IMR-90 (cell line): ENCODE results near the gene CFAP161. TPM values are rescaled to one million over a fixed set of nuclear protein-coding genes. Genes with fewer than 3 reads are reported as not detected.

Experiments used
- ATAC-seq: fragments of 200-7000 bp; cut with Tn5 transposase; 2 replicates; pipeline ENCODE4 v1.9.1; 2020; ENCODE audit warnings: low read depth, mild to moderate bottlenecking, moderate library complexity
- BruUV-seq: library from RNA; stranded (reverse); fragments of 400-500 nt; replicated peaks from 2 replicates; lab custom pipeline; 2021; lab: Mats Ljungman, UMichigan
- CTCF ChIA-PET: fragments of 300-600 bp; formaldehyde crosslinking; extraction: SDS; loops from one replicate; lab custom pipeline; 2021; ENCODE audit warnings: antibody characterized with exemption; lab: Yijun Ruan, JAX
- POLR2A ChIA-PET: fragments of 300-600 bp; sonication (Branson Sonifier 250); formaldehyde crosslinking; loops from one replicate; lab custom pipeline; 2022; ENCODE audit warnings: antibody characterized with exemption; ENCODE audit not compliant: unreplicated experiment; lab: Charles Lee
- DNase-seq: peaks from one replicate; pipeline ENCODE4 v3.0.0; 2013
- H2AFZ ChIP-seq: replicated peaks from 2 replicates; pipeline ENCODE3; 2013; ENCODE audit warnings: low read length, mild to moderate bottlenecking; ENCODE audit not compliant: poor library complexity
- H2AK5ac ChIP-seq: 2 replicates; pipeline ENCODE4 v1.6.1; 2013; ENCODE audit warnings: low read depth, low read length, inconsistent platforms
- H2AK9ac ChIP-seq: replicated peaks from 2 replicates; pipeline ENCODE3; 2013; ENCODE audit warnings: mild to moderate bottlenecking, low read depth, low read length, moderate library complexity; ENCODE audit not compliant: poor library complexity
- H2BK120ac ChIP-seq: 2 replicates; pipeline ENCODE4 v1.6.1; 2013; ENCODE audit warnings: low read depth, low read length, inconsistent platforms
- H2BK15ac ChIP-seq: 3 replicates; pipeline ENCODE4 v1.6.1; 2013; ENCODE audit warnings: low read depth, low read length, inconsistent platforms
- H2BK20ac ChIP-seq: 2 replicates; pipeline ENCODE4 v1.6.1; 2013; ENCODE audit warnings: low read depth, mild to moderate bottlenecking, inconsistent platforms, low read length, moderate library complexity
- H2BK5ac ChIP-seq: 2 replicates; pipeline ENCODE4 v1.6.1; 2013; ENCODE audit warnings: mild to moderate bottlenecking, low read depth, low read length, inconsistent platforms; ENCODE audit not compliant: poor library complexity, severe bottlenecking
- H3K14ac ChIP-seq: replicated peaks from 2 replicates; pipeline ENCODE4 v1.6.1; 2013; ENCODE audit warnings: low read depth, low read length, inconsistent platforms
- H3K18ac ChIP-seq: 2 replicates; pipeline ENCODE4 v1.6.1; 2013; ENCODE audit warnings: low read depth, low read length, control low read depth
- H3K23ac ChIP-seq: 2 replicates; pipeline ENCODE4 v1.6.1; 2013; ENCODE audit warnings: low read depth, low read length, inconsistent platforms
- H3K27ac ChIP-seq: 2 replicates; pipeline ENCODE4 v1.5.1; 2013; ENCODE audit warnings: mild to moderate bottlenecking, control low read depth, low read length; ENCODE audit not compliant: insufficient read depth
- H3K27me3 ChIP-seq: 2 replicates; pipeline ENCODE4 v1.6.1; 2013; ENCODE audit warnings: low read length; ENCODE audit not compliant: control insufficient read depth, insufficient read depth
- H3K36me3 ChIP-seq: 2 replicates; pipeline ENCODE4 v1.6.1; 2013; ENCODE audit warnings: low read length, mixed read lengths; ENCODE audit not compliant: control insufficient read depth, insufficient read depth
- H3K4ac ChIP-seq: 2 replicates; pipeline ENCODE4 v1.6.1; 2013; ENCODE audit warnings: low read depth, low read length, inconsistent platforms
- H3K4me1 ChIP-seq: 2 replicates; pipeline ENCODE4 v1.6.1; 2013; ENCODE audit warnings: low read length, mixed read lengths; ENCODE audit not compliant: control insufficient read depth, insufficient read depth
- H3K4me2 ChIP-seq: 2 replicates; pipeline ENCODE4 v1.6.1; 2013; ENCODE audit warnings: low read depth, mild to moderate bottlenecking, control low read depth, low read length, moderate library complexity
- H3K4me3 ChIP-seq: 2 replicates; pipeline ENCODE4 v1.5.1; 2013; ENCODE audit warnings: low read depth, mild to moderate bottlenecking, control low read depth, low read length, moderate library complexity; ENCODE audit not compliant: insufficient read depth
- H3K56ac ChIP-seq: 2 replicates; pipeline ENCODE4 v1.6.1; 2013; ENCODE audit warnings: low read length, inconsistent platforms; ENCODE audit not compliant: insufficient read depth; ENCODE audit errors: extremely low read depth
- H3K79me1 ChIP-seq, 2 experiments: 2 replicates each; pipeline ENCODE4 v1.6.1; 2013; ENCODE audit warnings: low read length in 2 of 2, inconsistent platforms in 1 of 2, low read depth in 1 of 2
- H3K9ac ChIP-seq: 2 replicates; pipeline ENCODE4 v1.6.1; 2013; ENCODE audit warnings: low read depth, low read length, control low read depth
- H3K9me1 ChIP-seq: 2 replicates; pipeline ENCODE4 v1.6.1; 2013; ENCODE audit warnings: low read length, inconsistent platforms; ENCODE audit not compliant: insufficient read depth
- H3K9me3 ChIP-seq: 2 replicates; pipeline ENCODE4 v1.6.1; 2013; ENCODE audit warnings: low read length; ENCODE audit not compliant: control insufficient read depth, insufficient read depth
- H4K20me1 ChIP-seq: 2 replicates; pipeline ENCODE4 v1.6.1; 2013; ENCODE audit warnings: low read length, inconsistent platforms; ENCODE audit not compliant: insufficient read depth
- H4K5ac ChIP-seq: 2 replicates; pipeline ENCODE4 v1.6.1; 2013; ENCODE audit warnings: mild to moderate bottlenecking, low read depth, low read length, control low read depth
- H4K8ac ChIP-seq, 2 experiments: 2 replicates each; pipeline ENCODE4 v1.6.1; 2013; ENCODE audit warnings: low read depth in 2 of 2, low read length in 2 of 2, control low read depth in 1 of 2, inconsistent platforms in 1 of 2
- H4K91ac ChIP-seq: 2 replicates; pipeline ENCODE4 v1.6.1; 2013; ENCODE audit warnings: low read depth, low read length, inconsistent platforms; ENCODE audit not compliant: insufficient read depth
- BHLHE40 ChIP-seq: fragments of 150-350 bp; IDR thresholded peaks from 2 replicates; pipeline ENCODE4 v1.6.1; 2016; ENCODE audit warnings: mild to moderate bottlenecking, low read depth, low read length
- CEBPB ChIP-seq: IDR thresholded peaks from 2 replicates; pipeline ENCODE4 v1.6.1; 2012; ENCODE audit warnings: low read depth, low read length, improper control_type of control experiment
- MAFK ChIP-seq: IDR thresholded peaks from 2 replicates; pipeline ENCODE4 v1.6.1; 2012; ENCODE audit warnings: low read depth, low read length, improper control_type of control experiment
- MAZ ChIP-seq: IDR thresholded peaks from 2 replicates; pipeline ENCODE4 v1.6.1; 2012; ENCODE audit warnings: low read depth, mild to moderate bottlenecking, low read length, improper control_type of control experiment, moderate library complexity, borderline replicate concordance
- MXI1 ChIP-seq: IDR thresholded peaks from 2 replicates; pipeline ENCODE4 v1.6.1; 2012; ENCODE audit warnings: low read depth, mild to moderate bottlenecking, low read length, moderate library complexity, borderline replicate concordance
- NFE2L2 ChIP-seq: fragments of 150-350 bp; IDR thresholded peaks from 2 replicates; pipeline ENCODE4 v1.6.1; 2016; ENCODE audit warnings: low read depth, mild to moderate bottlenecking, low read length
- POLR2A ChIP-seq: IDR thresholded peaks from 2 replicates; pipeline ENCODE4 v1.6.1; 2012; ENCODE audit warnings: mild to moderate bottlenecking, low read depth, low read length
- RCOR1 ChIP-seq: IDR thresholded peaks from 2 replicates; pipeline ENCODE4 v1.6.1; 2012; ENCODE audit warnings: mild to moderate bottlenecking, low read length, improper control_type of control experiment; ENCODE audit not compliant: insufficient replicate concordance
- RFX5 ChIP-seq: IDR thresholded peaks from 2 replicates; pipeline ENCODE4 v1.8.0; 2012; ENCODE audit warnings: low read depth, mild to moderate bottlenecking, low read length, moderate library complexity
- SMC3 ChIP-seq: fragments of 150-350 bp; IDR thresholded peaks from 2 replicates; pipeline ENCODE4 v1.6.1; 2016; ENCODE audit warnings: low read depth, mild to moderate bottlenecking, antibody characterized with exemption, low read length, moderate library complexity
- WGBS, 2 experiments: methylation state at CpG; one replicate each; pipeline versions ENCODE4 v1.1.5 to v1.1.7; 2013; ENCODE audit warnings: missing lambda C conversion rate in 2 of 2; ENCODE audit not compliant: insufficient read length in 1 of 2; ENCODE audit errors: extremely low coverage in 2 of 2; 5-methylcytosine and 5-hydroxymethylcytosine counted together
- dilution Hi-C: fragments of 300-500 bp; cut with HindIII; formaldehyde crosslinking; loops from one replicate; pipeline ENCODE4 v1.14.3; 2018; ENCODE audit warnings: low sequenced_read_pairs; ENCODE audit not compliant: unreplicated experiment
- in situ Hi-C: fragments of 300-500 bp; cut with MboI; formaldehyde crosslinking; loops from 3 replicates; pipeline ENCODE4 v1.14.3; 2019; ENCODE audit warnings: low sequenced_read_pairs, inconsistent platforms, mixed read lengths
- intact Hi-C: fragments of 100-400 bp; cut with micrococcal nuclease; formaldehyde crosslinking; loops from 2 replicates; pipeline ENCODE4 v1.10.0; 2022
- polyA plus RNA-seq, 3 experiments: library from polyadenylated mRNA; depleted of rRNA; stranded (reverse); fragments of >200 nt; gene quantifications; 2 replicates each; pipeline ENCODE4 v1.2.3, GENCODE V29; 2012; ENCODE audit warnings: low replicate concordance in 1 of 3
- total RNA-seq: library from RNA; depleted of rRNA; stranded (reverse); fragments of >200 nt; gene quantifications from 2 replicates; pipeline ENCODE4 v1.2.3, GENCODE V29; 2012
- TF ChIP-seq, protein P1 (sequence below): fragments of 150-350 bp; IDR thresholded peaks from 2 replicates; pipeline ENCODE4 v1.6.1; 2016; ENCODE audit warnings: low read depth, mild to moderate bottlenecking, low read length, moderate library complexity, borderline replicate concordance
- TF ChIP-seq, protein P2 (sequence below): conservative IDR thresholded peaks from 2 replicates; pipeline ENCODE4 v1.5.1; 2012; ENCODE audit warnings: mild to moderate bottlenecking, low read depth, low read length, improper control_type of control experiment

The CFAP161 gene
- total and polyA plus RNA-seq, 2 of the 4 experiments (the other 2 are of a cell fraction): not detected

DNA sequence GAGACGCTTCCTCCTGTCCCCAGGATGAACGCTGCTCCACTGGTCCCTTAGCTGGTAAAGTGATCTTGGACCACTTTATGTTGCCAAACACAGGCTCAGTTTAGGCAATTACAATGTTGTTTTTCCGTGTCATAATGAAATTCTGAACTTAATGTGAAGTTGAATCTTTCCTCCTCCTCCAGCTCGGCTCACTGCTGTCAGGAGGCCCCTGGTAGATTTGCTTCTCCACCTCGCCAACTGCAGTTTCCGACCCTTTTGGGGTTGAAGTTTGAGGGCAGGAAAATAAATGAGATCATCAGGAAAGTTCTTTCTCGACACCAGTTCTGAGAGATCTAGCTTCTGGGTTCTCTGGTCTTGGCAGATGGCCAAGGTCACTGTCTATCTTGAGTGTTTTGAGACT lies 27.8 kb downstream of the CFAP161 start:
- H3K4me1 ChIP-seq: peaks cover 32% of the 10 kb centered on the region
- H3K9ac ChIP-seq: no peak overlapping the region
- WGBS, 2 experiments: no CpG with 5 or more reads among the region's 7 CpGs
- H4K20me1 ChIP-seq: no peaks in the 10 kb centered on the region
- DNase-seq: no peak
- no peak overlapping the region for H2AFZ ChIP-seq
- intact Hi-C loops (no loop called here), in situ Hi-C loops (no loop called here), dilution Hi-C loops (no loop called here)
- 0 out of 2 replicates have a peak overlapping the region, but pooled peaks have one; percentile 25 for H3K56ac ChIP-seq
- TF ChIP-seq BHLHE40: no peak
- TF ChIP-seq, protein P1, sequence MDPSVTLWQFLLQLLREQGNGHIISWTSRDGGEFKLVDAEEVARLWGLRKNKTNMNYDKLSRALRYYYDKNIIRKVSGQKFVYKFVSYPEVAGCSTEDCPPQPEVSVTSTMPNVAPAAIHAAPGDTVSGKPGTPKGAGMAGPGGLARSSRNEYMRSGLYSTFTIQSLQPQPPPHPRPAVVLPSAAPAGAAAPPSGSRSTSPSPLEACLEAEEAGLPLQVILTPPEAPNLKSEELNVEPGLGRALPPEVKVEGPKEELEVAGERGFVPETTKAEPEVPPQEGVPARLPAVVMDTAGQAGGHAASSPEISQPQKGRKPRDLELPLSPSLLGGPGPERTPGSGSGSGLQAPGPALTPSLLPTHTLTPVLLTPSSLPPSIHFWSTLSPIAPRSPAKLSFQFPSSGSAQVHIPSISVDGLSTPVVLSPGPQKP: no peak
- no peak for TF ChIP-seq RCOR1
- TF ChIP-seq MAZ: no peak
- no peak for TF ChIP-seq RFX5
- no peak for TF ChIP-seq CEBPB
- TF ChIP-seq MAFK: no peak
- TF ChIP-seq NFE2L2: no peak
- TF ChIP-seq MXI1: no peak
- no peak for TF ChIP-seq SMC3
- TF ChIP-seq POLR2A: no peak
- TF ChIP-seq, protein P2, sequence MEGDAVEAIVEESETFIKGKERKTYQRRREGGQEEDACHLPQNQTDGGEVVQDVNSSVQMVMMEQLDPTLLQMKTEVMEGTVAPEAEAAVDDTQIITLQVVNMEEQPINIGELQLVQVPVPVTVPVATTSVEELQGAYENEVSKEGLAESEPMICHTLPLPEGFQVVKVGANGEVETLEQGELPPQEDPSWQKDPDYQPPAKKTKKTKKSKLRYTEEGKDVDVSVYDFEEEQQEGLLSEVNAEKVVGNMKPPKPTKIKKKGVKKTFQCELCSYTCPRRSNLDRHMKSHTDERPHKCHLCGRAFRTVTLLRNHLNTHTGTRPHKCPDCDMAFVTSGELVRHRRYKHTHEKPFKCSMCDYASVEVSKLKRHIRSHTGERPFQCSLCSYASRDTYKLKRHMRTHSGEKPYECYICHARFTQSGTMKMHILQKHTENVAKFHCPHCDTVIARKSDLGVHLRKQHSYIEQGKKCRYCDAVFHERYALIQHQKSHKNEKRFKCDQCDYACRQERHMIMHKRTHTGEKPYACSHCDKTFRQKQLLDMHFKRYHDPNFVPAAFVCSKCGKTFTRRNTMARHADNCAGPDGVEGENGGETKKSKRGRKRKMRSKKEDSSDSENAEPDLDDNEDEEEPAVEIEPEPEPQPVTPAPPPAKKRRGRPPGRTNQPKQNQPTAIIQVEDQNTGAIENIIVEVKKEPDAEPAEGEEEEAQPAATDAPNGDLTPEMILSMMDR: no peak
- no peak for ATAC-seq
- H3K36me3 ChIP-seq: no peaks in the 10 kb centered on the region
- no TSS peak for BruUV-seq
- peak overlapping the region; percentile 71 for H3K18ac ChIP-seq
- H2BK20ac ChIP-seq: peak overlapping the region; percentile 99
- H2BK120ac ChIP-seq: peak overlapping the region; percentile 97
- peak overlapping the region; percentile 89 for H4K91ac ChIP-seq
- H2AK5ac ChIP-seq: peak overlapping the region; percentile 98
- H2AK9ac ChIP-seq: no peak overlapping the region
- ChIA-PET POLR2A (no interaction called here), CTCF (interaction anchor here (0.6 to 3.6 kb wide), 2 partner anchors 25 to 104 kb away, joined by 3 to 23 read pairs; no protein-coding TSS in a partner anchor)
- no peak overlapping the region for H3K4me2 ChIP-seq
- H3K9me3 ChIP-seq: no peaks in the 10 kb centered on the region
- H4K8ac ChIP-seq: peak overlapping the region; percentile 22 to 59; a peak in 2 of 4 replicates
- no peak overlapping the region for H3K4me3 ChIP-seq
- no peak overlapping the region; the same call in 1 of the 2 replicates for H3K23ac ChIP-seq
- peak overlapping the region; percentile 80 for H4K5ac ChIP-seq
- H3K4ac ChIP-seq: peak overlapping the region; percentile 98
- H2BK15ac ChIP-seq: peak overlapping the region; percentile 81; the same call in 2 of the 3 replicates
- H3K27me3 ChIP-seq: no peaks in the 10 kb centered on the region
- no peaks in the 10 kb centered on the region for H3K79me1 ChIP-seq
- no peak overlapping the region for H2BK5ac ChIP-seq
- no peak overlapping the region for H3K27ac ChIP-seq
- peaks cover 35% of the 10 kb centered on the region for H3K9me1 ChIP-seq
- H3K14ac ChIP-seq: peak overlapping the region; percentile 87
